H9 (cell line): Measurements from ENCODE around the gene WFS1. TPM values are rescaled to one million over a fixed set of nuclear protein-coding genes. Genes with fewer than 3 reads are reported as not detected.

Source experiments
- DNase-seq: peaks from one replicate; pipeline ENCODE4 v3.0.0-alpha.2; 2017
- H2AFZ ChIP-seq: one replicate; pipeline ENCODE4 v1.6.1; 2013; ENCODE audit warnings: mild to moderate bottlenecking, low read length, control low read depth, moderate library complexity
- H2AK5ac ChIP-seq: 2 replicates; pipeline ENCODE4 v1.6.1; 2013; ENCODE audit warnings: low read length, control low read depth, mixed read lengths; ENCODE audit not compliant: insufficient read length
- H2BK120ac ChIP-seq: one replicate; pipeline ENCODE4 v1.6.1; 2013; ENCODE audit warnings: low read depth, mild to moderate bottlenecking, low read length, control low read depth, inconsistent platforms; ENCODE audit not compliant: poor library complexity, severe bottlenecking
- H2BK12ac ChIP-seq: 2 replicates; pipeline ENCODE4 v1.6.1; 2013; ENCODE audit warnings: low read length, control low read depth, mixed read lengths, low read depth; ENCODE audit not compliant: insufficient read length
- H2BK15ac ChIP-seq: 2 replicates; pipeline ENCODE4 v1.6.1; 2013; ENCODE audit warnings: low read depth, low read length, control low read depth
- H2BK20ac ChIP-seq: one replicate; pipeline ENCODE4 v1.6.1; 2013; ENCODE audit warnings: low read depth, mild to moderate bottlenecking, low read length, control low read depth, inconsistent platforms; ENCODE audit not compliant: poor library complexity, severe bottlenecking
- H2BK5ac ChIP-seq: 2 replicates; pipeline ENCODE4 v1.6.1; 2013; ENCODE audit warnings: low read length, control low read depth, mixed read lengths; ENCODE audit not compliant: insufficient read length
- H3K14ac ChIP-seq: 2 replicates; pipeline ENCODE4 v1.6.1; 2013; ENCODE audit warnings: low read length, control low read depth; ENCODE audit not compliant: insufficient read depth
- H3K18ac ChIP-seq: 2 replicates; pipeline ENCODE4 v1.6.1; 2013; ENCODE audit warnings: low read depth, mild to moderate bottlenecking, mixed read lengths, low read length, control low read depth; ENCODE audit not compliant: insufficient read length
- H3K23ac ChIP-seq: 2 replicates; pipeline ENCODE4 v1.6.1; 2013; ENCODE audit warnings: low read length, control low read depth, mixed read lengths, low read depth; ENCODE audit not compliant: insufficient read length
- H3K23me2 ChIP-seq: 2 replicates; pipeline ENCODE4 v1.6.1; 2013; ENCODE audit warnings: low read depth, mild to moderate bottlenecking, mixed read lengths, low read length, control low read depth; ENCODE audit not compliant: insufficient read length, poor library complexity, severe bottlenecking
- H3K27ac ChIP-seq: 2 replicates; pipeline ENCODE4 v1.5.1; 2013; ENCODE audit warnings: low read length, control low read depth, mixed read lengths, low read depth; ENCODE audit not compliant: insufficient read length
- H3K27me3 ChIP-seq: 2 replicates; pipeline ENCODE4 v1.6.1; 2013; ENCODE audit warnings: low read length, control low read depth, inconsistent platforms; ENCODE audit not compliant: insufficient read depth
- H3K4ac ChIP-seq: 2 replicates; pipeline ENCODE4 v1.6.1; 2013; ENCODE audit warnings: low read depth, mild to moderate bottlenecking, control low read depth, inconsistent platforms, low read length, moderate library complexity
- H3K4me1 ChIP-seq: 2 replicates; pipeline ENCODE4 v1.6.1; 2013; ENCODE audit warnings: low read length, control low read depth, inconsistent platforms; ENCODE audit not compliant: insufficient read depth
- H3K4me2 ChIP-seq: 2 replicates; pipeline ENCODE4 v1.6.1; 2013; ENCODE audit warnings: low read length, control low read depth, mixed read lengths; ENCODE audit not compliant: insufficient read length, insufficient read depth
- H3K56ac ChIP-seq: 2 replicates; pipeline ENCODE4 v1.6.1; 2013; ENCODE audit warnings: low read depth, mild to moderate bottlenecking, mixed read lengths, low read length, control low read depth; ENCODE audit not compliant: insufficient read length
- H3K79me1 ChIP-seq: 2 replicates; pipeline ENCODE4 v1.6.1; 2013; ENCODE audit warnings: low read depth, mild to moderate bottlenecking, moderate library complexity, low read length, control low read depth, inconsistent platforms; ENCODE audit not compliant: insufficient read depth, poor library complexity, severe bottlenecking
- H3K79me2 ChIP-seq: 2 replicates; pipeline ENCODE4 v1.6.1; 2013; ENCODE audit warnings: low read length, control low read depth, inconsistent platforms; ENCODE audit not compliant: insufficient read depth
- H3K9ac ChIP-seq: 2 replicates; pipeline ENCODE4 v1.6.1; 2013; ENCODE audit warnings: low read length, control low read depth, mixed read lengths; ENCODE audit not compliant: insufficient read length; ENCODE audit errors: extremely low read depth
- H3K9me3 ChIP-seq: one replicate; pipeline ENCODE4 v1.6.1; 2013; ENCODE audit warnings: low read depth, low read length, inconsistent platforms; ENCODE audit not compliant: control insufficient read depth
- H3T11ph ChIP-seq: one replicate; pipeline ENCODE4 v1.6.1; 2013; ENCODE audit warnings: mild to moderate bottlenecking, low read length, control low read depth, inconsistent platforms
- H4K20me1 ChIP-seq: one replicate; pipeline ENCODE4 v1.6.1; 2013; ENCODE audit not compliant: control insufficient read depth, insufficient read length, insufficient read depth
- H4K5ac ChIP-seq: 2 replicates; pipeline ENCODE4 v1.6.1; 2013; ENCODE audit warnings: low read depth, mild to moderate bottlenecking, mixed read lengths, low read length, control low read depth; ENCODE audit not compliant: insufficient read length
- H4K8ac ChIP-seq: replicated peaks from 2 replicates; pipeline ENCODE4 v1.6.1; 2013; ENCODE audit warnings: low read length, control low read depth, mixed read lengths, low read depth; ENCODE audit not compliant: insufficient read length
- H4K91ac ChIP-seq: 2 replicates; pipeline ENCODE4 v1.6.1; 2013; ENCODE audit warnings: low read depth, mild to moderate bottlenecking, moderate library complexity, mixed read lengths, low read length, control low read depth; ENCODE audit not compliant: insufficient read length
- H3K27ac Mint-ChIP-seq, 3 experiments: 2 replicates in 2 of 3; 3 replicates in 1 of 3; pipeline ENCODE4 v1.8.0; 2020 to 2021; ENCODE audit warnings: mixed read lengths in 3 of 3, mild to moderate bottlenecking in 1 of 3, moderate library complexity in 1 of 3
- H3K27me3 Mint-ChIP-seq: 2 replicates; pipeline ENCODE4 v1.8.0; 2021; ENCODE audit warnings: low read depth, mild to moderate bottlenecking, moderate library complexity, mixed read lengths
- H3K36me3 Mint-ChIP-seq, 3 experiments: 2 replicates in 2 of 3; 3 replicates in 1 of 3; pipeline ENCODE4 v1.8.0; 2020 to 2021; ENCODE audit warnings: low read depth in 3 of 3, mixed read lengths in 3 of 3; ENCODE audit not compliant: insufficient read depth in 1 of 3
- H3K4me1 Mint-ChIP-seq, 2 experiments: 2 replicates each; pipeline ENCODE4 v1.8.0; 2020; ENCODE audit warnings: mixed read lengths in 2 of 2
- H3K4me3 Mint-ChIP-seq, 2 experiments: 2 replicates in 1 of 2; 3 replicates in 1 of 2; pipeline ENCODE4 v1.8.0; 2020 to 2021; ENCODE audit warnings: mild to moderate bottlenecking in 2 of 2, mixed read lengths in 2 of 2, moderate library complexity in 1 of 2
- H3K9me3 Mint-ChIP-seq, 2 experiments: 2 replicates in 1 of 2; 3 replicates in 1 of 2; pipeline ENCODE4 v1.8.0; 2020; ENCODE audit warnings: mild to moderate bottlenecking in 2 of 2, mixed read lengths in 2 of 2, moderate library complexity in 1 of 2
- WGBS: extraction: QIAGEN DNeasy Blood & Tissue Kit; methylation state at CpG from one replicate; pipeline ENCODE4 v1.1.7; 2013; ENCODE audit warnings: missing lambda C conversion rate, low lambda C conversion rate, mixed read lengths; ENCODE audit not compliant: insufficient read length; ENCODE audit errors: extremely low coverage; 5-methylcytosine and 5-hydroxymethylcytosine counted together
- total RNA-seq: library from RNA; stranded (reverse); gene quantifications from 2 replicates; pipeline ENCODE4 v1.2.1, GENCODE V29; 2021
- TF ChIP-seq, protein P1 (sequence below): fragments of 200-600 bp; sonication (generic); conservative IDR thresholded peaks from 3 replicates; pipeline ENCODE4 v1.8.0; 2021; ENCODE audit warnings: antibody characterized with exemption, mild to moderate bottlenecking

Gene WFS1
- total RNA-seq, 1 experiment from 2014 or later = 18.9 TPM

- Mint-ChIP-seq H3K9me3 (peaks cover 0 to under 1% of the 10 kb centered on the region in 2 experiments; a peak in 1 of 5 replicates), H3K27ac (no peak overlapping the region), H3K4me3 (no peak overlapping the region), H3K36me3 (no peaks in the 10 kb centered on the region; a peak in 2 of 7 replicates), H3K4me1 (peaks cover 15 to 17% of the 10 kb centered on the region in 2 experiments), H3K27me3 (no peaks in the 10 kb centered on the region; the same call in none of the 2 replicates)
- Histone ChIP-seq H3K14ac (no peak overlapping the region), H3K9me3 (no peaks in the 10 kb centered on the region), H3K18ac (no peak overlapping the region), H2BK20ac (no peak overlapping the region), H4K8ac (no peak overlapping the region), H2AK5ac (no peak overlapping the region), H4K5ac (no peak overlapping the region), H3K27ac (no peak overlapping the region), H3K23me2 (no peaks in the 10 kb centered on the region), H4K91ac (no peak overlapping the region), H3K23ac (no peak overlapping the region), H3K79me2 (no peaks in the 10 kb centered on the region), H2BK5ac (no peak overlapping the region), H3K56ac (no peak overlapping the region), H2BK15ac (no peak overlapping the region), H2BK120ac (no peak overlapping the region), H4K20me1 (no peaks in the 10 kb centered on the region), H3K4me2 (no peak overlapping the region), H2BK12ac (no peak overlapping the region), H2AFZ (no peak overlapping the region), H3K4me1 (no peaks in the 10 kb centered on the region), H3K4ac (no peak overlapping the region), H3K27me3 (no peaks in the 10 kb centered on the region), H3K9ac (no peak overlapping the region), H3T11ph (no peak overlapping the region), H3K79me1 (no peaks in the 10 kb centered on the region)
- DNase-seq = no peak
- no CpG with 5 or more reads among the region's 14 CpGs for WGBS
- TF ChIP-seq, protein P1, sequence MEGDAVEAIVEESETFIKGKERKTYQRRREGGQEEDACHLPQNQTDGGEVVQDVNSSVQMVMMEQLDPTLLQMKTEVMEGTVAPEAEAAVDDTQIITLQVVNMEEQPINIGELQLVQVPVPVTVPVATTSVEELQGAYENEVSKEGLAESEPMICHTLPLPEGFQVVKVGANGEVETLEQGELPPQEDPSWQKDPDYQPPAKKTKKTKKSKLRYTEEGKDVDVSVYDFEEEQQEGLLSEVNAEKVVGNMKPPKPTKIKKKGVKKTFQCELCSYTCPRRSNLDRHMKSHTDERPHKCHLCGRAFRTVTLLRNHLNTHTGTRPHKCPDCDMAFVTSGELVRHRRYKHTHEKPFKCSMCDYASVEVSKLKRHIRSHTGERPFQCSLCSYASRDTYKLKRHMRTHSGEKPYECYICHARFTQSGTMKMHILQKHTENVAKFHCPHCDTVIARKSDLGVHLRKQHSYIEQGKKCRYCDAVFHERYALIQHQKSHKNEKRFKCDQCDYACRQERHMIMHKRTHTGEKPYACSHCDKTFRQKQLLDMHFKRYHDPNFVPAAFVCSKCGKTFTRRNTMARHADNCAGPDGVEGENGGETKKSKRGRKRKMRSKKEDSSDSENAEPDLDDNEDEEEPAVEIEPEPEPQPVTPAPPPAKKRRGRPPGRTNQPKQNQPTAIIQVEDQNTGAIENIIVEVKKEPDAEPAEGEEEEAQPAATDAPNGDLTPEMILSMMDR = no peak
Observed at GRCh38 chr4:6251365-6251764, 18.3 kb upstream of the WFS1 start.
